Large intestine (tissue), 3 donors: Measurements from ENCODE around the gene FER. TPM values are rescaled to one million over a fixed set of nuclear protein-coding genes. Genes with fewer than 3 reads are reported as not detected.

ENCODE experiments used
- DNase-seq, 2 donors: peaks; one replicate each; pipeline versions ENCODE4 v3.0.0 to v3.0.0-alpha.2; 2013
- H3K27ac ChIP-seq: one replicate; pipeline ENCODE4 v1.5.1; 2013; ENCODE audit warnings: low read length
- H3K27me3 ChIP-seq: 2 replicates; pipeline ENCODE4 v1.6.1; 2013; ENCODE audit warnings: low read length; ENCODE audit not compliant: control insufficient read depth, insufficient read depth
- H3K36me3 ChIP-seq: 2 replicates; pipeline ENCODE4 v1.6.1; 2013; ENCODE audit warnings: low read length; ENCODE audit not compliant: control insufficient read depth, insufficient read depth
- H3K4me1 ChIP-seq: one replicate; pipeline ENCODE4 v1.6.1; 2013; ENCODE audit warnings: low read length; ENCODE audit not compliant: control insufficient read depth, insufficient read depth
- H3K4me3 ChIP-seq: one replicate; pipeline ENCODE4 v1.5.1; 2013; ENCODE audit warnings: low read length
- H3K9me3 ChIP-seq: one replicate; pipeline ENCODE4 v1.6.1; 2013; ENCODE audit warnings: mild to moderate bottlenecking, low read depth, low read length, moderate library complexity; ENCODE audit not compliant: control insufficient read depth
- WGBS: methylation state at CpG from one replicate; pipeline ENCODE4 v1.1.5; 2013; ENCODE audit warnings: low lambda C conversion rate; ENCODE audit not compliant: insufficient coverage; 5-methylcytosine and 5-hydroxymethylcytosine counted together
- polyA plus RNA-seq: library from polyadenylated mRNA; unstranded; fragments of 120-200 nt; gene quantifications from one replicate; pipeline ENCODE4 v1.2.1, GENCODE V29; 2013

Gene FER
- polyA plus RNA-seq, 1 donor: 7.2 TPM

- no CpG with 5 or more reads among the region's 2 CpGs for WGBS
- no peaks in the 10 kb centered on the region for H3K9me3 ChIP-seq
- no peaks in the 10 kb centered on the region for H3K36me3 ChIP-seq
- H3K4me1 ChIP-seq: no peaks in the 10 kb centered on the region
- H3K4me3 ChIP-seq: no peak overlapping the region
- no peaks in the 10 kb centered on the region for H3K27me3 ChIP-seq
- no peak overlapping the region for H3K27ac ChIP-seq
- no peak for DNase-seq
These were observed 389.2 kb downstream of the FER start for GRCh38 chr5:109136906-109137305.

GRCh38 chr5:109141222-109142200, 393.8 kb downstream of the FER start:
- no peak for DNase-seq
- no peaks in the 10 kb centered on the region for H3K27me3 ChIP-seq
- no peaks in the 10 kb centered on the region for H3K36me3 ChIP-seq
- no CpG with 5 or more reads among the region's 4 CpGs for WGBS
- no peak overlapping the region for H3K27ac ChIP-seq
- H3K4me3 ChIP-seq: no peak overlapping the region
- no peaks in the 10 kb centered on the region for H3K9me3 ChIP-seq
- no peaks in the 10 kb centered on the region for H3K4me1 ChIP-seq

- Histone ChIP-seq H3K9me3 (no peaks in the 10 kb centered on the region), H3K4me1 (no peaks in the 10 kb centered on the region), H3K36me3 (no peaks in the 10 kb centered on the region), H3K27me3 (no peaks in the 10 kb centered on the region), H3K27ac (no peak overlapping the region), H3K4me3 (no peak overlapping the region)
- DNase-seq: no peak
These were observed 395.3 kb downstream of the FER start for GRCh38 chr5:109143031-109143430.

- H3K36me3 ChIP-seq: no peaks in the 10 kb centered on the region
- no peak overlapping the region for H3K27ac ChIP-seq
- no peak for DNase-seq
- H3K27me3 ChIP-seq: no peaks in the 10 kb centered on the region
- no CpG with 5 or more reads among the region's 1 CpG for WGBS
- no peak overlapping the region for H3K4me3 ChIP-seq
- H3K4me1 ChIP-seq: no peaks in the 10 kb centered on the region
- no peaks in the 10 kb centered on the region for H3K9me3 ChIP-seq
These were observed 397.4 kb downstream of the FER start for GRCh38 chr5:109145139-109145538.

- Histone ChIP-seq H3K9me3 (no peaks in the 10 kb centered on the region), H3K27me3 (no peaks in the 10 kb centered on the region), H3K36me3 (no peaks in the 10 kb centered on the region), H3K4me3 (no peak overlapping the region), H3K27ac (no peak overlapping the region), H3K4me1 (no peaks in the 10 kb centered on the region)
- WGBS: 91% methylated on average over 3 of the region's 3 CpGs
- DNase-seq: no peak
These were observed 398.9 kb downstream of the FER start for GRCh38 chr5:109146591-109146990.

- Histone ChIP-seq H3K4me3 (no peak overlapping the region), H3K27ac (no peak overlapping the region), H3K9me3 (no peaks in the 10 kb centered on the region), H3K4me1 (no peaks in the 10 kb centered on the region), H3K36me3 (no peaks in the 10 kb centered on the region), H3K27me3 (no peaks in the 10 kb centered on the region)
- 100% methylated on average over 2 of the region's 4 CpGs for WGBS
- DNase-seq: no peak
These were observed 404.9 kb downstream of the FER start for GRCh38 chr5:109152565-109152964.

- no peaks in the 10 kb centered on the region for H3K36me3 ChIP-seq
- H3K27ac ChIP-seq: no peak overlapping the region
- no peaks in the 10 kb centered on the region for H3K9me3 ChIP-seq
- no peak overlapping the region for H3K4me3 ChIP-seq
- no peaks in the 10 kb centered on the region for H3K4me1 ChIP-seq
- no peaks in the 10 kb centered on the region for H3K27me3 ChIP-seq
- DNase-seq: no peak
These were observed 407.9 kb downstream of the FER start for GRCh38 chr5:109155625-109156024.

GRCh38 chr5:109156885-109157284, 409.2 kb downstream of the FER start:
- DNase-seq: no peak
- H3K4me3 ChIP-seq: no peak overlapping the region
- H3K4me1 ChIP-seq: no peaks in the 10 kb centered on the region
- no peak overlapping the region for H3K27ac ChIP-seq
- H3K27me3 ChIP-seq: no peaks in the 10 kb centered on the region
- H3K9me3 ChIP-seq: no peaks in the 10 kb centered on the region
- H3K36me3 ChIP-seq: no peaks in the 10 kb centered on the region

GRCh38 chr5:109160468-109160867, 412.8 kb downstream of the FER start:
- WGBS: 86% methylated on average over 1 of the region's 3 CpGs
- DNase-seq: no peak

GRCh38 chr5:109161914-109162683, 414.4 kb downstream of the FER start:
- DNase-seq: no peak
- H3K4me1 ChIP-seq: no peaks in the 10 kb centered on the region
- WGBS: 94% methylated on average over 2 of the region's 4 CpGs
- H3K4me3 ChIP-seq: no peak overlapping the region
- H3K36me3 ChIP-seq: no peaks in the 10 kb centered on the region
- H3K27ac ChIP-seq: no peak overlapping the region
- H3K9me3 ChIP-seq: no peaks in the 10 kb centered on the region
- H3K27me3 ChIP-seq: no peaks in the 10 kb centered on the region

More at GRCh38 chr5:109160468-109160867, 412.8 kb downstream of the FER start:
- Histone ChIP-seq H3K27me3 (no peaks in the 10 kb centered on the region), H3K4me1 (no peaks in the 10 kb centered on the region), H3K4me3 (no peak overlapping the region), H3K27ac (no peak overlapping the region), H3K9me3 (no peaks in the 10 kb centered on the region), H3K36me3 (no peaks in the 10 kb centered on the region)
